COR-L47 (cell line): ENCODE measurements around the gene MBOAT7.

ENCODE experiments used
- DNase-seq: peaks from one replicate; lab custom pipeline; 2025; lab: John Stamatoyannopoulos, UW

The MBOAT7 gene

DNA sequence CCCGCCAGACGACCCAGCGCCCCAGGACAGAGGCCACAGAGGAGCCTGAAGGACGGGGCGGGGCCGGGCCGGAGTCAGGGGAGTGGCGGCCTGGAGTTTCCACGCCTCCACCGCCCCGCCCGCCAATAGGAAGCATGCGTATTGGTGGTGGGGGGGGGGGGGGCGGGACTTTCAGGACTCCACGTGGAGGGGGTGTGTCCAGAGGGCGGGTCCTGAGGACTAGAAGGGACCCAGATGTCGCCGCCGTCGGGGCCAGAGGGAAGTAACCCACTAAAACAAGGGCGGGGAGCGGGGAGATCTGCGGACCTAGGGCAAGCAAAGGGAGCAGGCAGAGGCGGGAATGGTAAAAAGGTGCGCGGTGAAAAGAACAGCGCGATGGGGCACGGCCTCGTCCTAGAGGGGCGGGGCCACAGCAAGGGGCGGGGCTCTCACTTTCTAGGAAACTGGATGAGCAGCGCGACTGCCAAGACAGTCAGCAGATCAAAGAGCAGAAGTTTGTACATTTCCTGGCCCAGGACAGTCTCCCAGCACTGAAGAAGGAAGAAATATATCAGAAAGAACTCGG is 27.1 kb downstream of the MBOAT7 start:
- DNase-seq = no peak

DNA sequence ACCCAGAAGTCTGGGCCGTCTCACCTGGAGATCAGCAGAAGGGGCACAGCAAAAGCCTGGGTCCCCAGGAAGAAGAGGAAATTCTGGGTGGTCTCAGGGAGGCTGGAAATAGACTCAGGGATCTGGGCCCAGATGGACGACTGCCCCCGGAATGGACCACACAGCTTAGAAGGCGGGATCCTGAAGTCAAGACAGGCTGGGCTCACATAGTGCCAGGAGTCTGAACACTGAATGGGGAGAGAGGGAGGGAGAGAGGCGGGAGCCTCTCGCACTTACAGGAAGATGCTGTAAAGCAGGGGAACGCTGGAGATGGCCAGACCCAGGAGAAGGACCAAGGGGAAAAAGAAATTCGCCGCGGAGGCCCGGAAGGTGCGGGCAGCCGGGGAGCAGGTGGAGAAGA is 28.5 kb downstream of the MBOAT7 start:
- DNase-seq = no peak

DNA sequence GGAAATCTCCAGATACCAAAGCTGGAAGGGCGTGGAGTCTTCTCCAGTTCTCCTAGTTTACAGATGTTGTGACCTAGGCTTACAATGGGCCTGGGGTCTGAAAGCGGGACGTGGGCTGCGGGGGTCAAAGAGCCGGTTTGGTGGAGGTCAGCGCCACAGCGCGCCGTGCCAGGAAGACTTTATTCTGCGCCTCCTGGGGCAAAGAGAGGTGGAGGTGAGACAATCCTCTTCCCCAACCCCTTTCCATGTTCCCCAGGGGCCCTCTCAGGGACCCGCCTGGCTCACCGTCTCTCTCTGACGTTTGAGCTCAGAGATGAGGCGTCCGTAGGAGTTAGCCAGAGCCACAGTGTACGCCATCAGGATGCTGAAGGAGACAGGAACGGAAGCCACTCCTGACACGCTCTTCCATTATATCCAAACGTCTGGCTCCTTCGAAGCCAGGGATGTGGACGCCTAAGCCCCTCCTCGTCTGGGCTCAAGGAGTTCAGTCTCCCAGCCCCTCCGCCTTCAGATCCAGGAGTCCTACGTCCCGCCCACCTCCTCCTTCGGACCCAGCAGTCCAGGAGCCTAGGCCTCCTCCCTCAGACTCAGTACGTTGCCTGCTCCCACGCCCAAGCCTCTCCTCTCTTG is 29.1 kb downstream of the MBOAT7 start:
- DNase-seq = peak; percentile 13

DNA sequence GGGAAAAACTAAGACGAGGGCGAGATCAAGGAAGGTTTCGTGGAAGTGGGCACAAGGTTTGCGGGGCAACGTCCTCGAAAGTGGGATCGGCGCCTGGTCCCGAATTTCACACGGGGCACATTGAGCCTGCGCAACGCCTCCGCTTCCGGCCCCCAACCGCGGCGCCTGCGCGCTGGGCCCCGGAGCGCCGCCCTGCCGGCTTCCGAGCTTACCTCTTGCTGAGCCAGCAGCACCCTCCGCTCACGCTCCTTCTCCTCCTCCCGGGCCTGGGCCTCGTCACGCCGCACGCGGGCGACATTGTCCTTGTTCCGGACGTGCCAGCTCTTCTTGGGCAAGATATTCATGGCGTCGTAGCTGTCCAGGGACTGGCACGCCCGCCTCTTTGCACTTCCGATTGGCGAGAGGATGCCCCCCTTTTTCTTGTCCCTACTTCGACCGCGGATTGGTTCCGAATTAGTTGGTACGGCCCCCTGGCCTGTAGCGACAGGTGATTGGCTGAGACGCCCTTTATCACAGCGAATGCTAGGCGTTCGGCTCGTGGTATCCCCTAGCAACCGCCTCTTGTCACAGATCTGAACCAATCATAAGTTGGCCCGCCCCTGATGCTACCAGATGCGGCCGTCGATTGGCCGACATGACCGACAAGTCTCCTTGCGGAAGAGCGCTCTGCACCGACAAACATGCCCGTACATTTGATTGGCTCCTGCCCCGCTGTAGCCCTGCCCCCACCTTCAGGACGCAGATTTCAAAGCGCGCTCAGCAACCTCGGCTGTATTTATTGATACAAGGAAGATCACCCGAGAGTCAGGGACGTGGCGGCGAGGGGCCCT is 29.8 kb downstream of the MBOAT7 start, which contains the start of gene LENG1:
Gene LENG1 (minus strand): TSS at position 370 of the 830 bp plus-strand sequence. CDS start 26 bp downstream, at position 344.
- peak; percentile 100 for DNase-seq

DNA sequence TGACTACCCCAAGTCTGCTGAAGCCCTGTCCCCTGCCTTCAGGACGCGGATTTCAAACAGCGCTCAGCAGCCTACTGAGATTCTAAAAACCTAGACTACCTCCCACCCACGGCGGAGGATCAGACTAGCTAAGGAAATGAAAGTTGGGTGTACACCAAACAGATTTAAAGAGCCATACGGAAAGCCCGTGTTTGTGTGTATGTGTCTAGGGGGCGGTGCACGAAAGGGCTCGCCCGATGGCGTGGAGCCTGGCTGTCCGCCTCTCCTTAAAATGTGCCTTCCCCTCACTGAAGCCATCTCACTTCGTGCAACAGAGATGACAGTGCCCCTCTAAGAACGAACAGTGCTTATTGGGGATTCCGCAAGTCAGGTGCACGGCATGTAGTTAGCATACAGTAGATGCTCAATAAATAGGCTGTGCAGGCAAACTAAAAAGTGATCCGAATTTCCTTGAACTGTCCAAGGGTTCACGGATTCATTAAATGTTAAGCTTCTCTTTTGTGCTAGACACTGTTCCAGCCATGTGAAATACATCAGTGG is 30.5 kb downstream of the MBOAT7 start:
- no peak for DNase-seq

DNA sequence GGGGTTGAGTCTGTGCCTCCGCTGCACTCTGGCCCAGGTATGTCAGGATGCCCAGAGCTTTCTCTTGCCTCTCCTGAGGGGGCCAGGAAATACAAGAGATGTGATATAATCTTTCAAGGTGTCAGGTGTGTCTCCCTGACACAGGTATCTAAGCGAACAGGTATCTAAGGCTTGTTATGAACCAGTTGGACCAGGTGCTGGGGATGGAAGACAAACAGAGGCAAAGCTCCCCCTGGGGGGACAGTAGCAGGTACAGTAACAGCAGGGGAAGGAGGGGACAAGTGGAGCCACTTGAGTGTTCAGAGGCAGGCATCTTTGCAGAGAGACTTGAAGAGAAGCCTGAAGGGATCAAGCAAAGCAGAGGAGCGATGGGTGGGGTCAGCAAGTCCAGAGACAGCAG is 32.4 kb downstream of the MBOAT7 start:
- no peak for DNase-seq

DNA sequence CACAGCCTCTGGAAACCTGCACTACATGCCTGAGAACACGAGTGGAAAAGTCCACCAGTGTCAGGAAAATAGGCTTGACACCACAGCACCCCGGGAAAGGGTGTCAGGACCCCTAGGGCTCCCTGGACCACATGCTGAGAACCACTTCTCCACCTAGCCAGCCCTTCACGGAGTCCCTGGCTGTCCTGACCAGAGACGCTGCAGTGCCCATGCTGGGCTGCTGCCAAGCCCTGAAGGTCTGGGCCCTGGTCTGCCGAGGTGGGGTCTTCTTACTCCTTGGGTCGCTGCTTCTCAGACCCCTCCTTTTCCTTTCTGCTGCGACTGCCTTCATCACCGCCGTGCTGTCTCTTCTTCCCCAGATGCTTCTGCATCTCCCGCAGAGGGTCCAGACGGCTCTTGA is 32.9 kb downstream of the MBOAT7 start:
- no peak for DNase-seq

DNA sequence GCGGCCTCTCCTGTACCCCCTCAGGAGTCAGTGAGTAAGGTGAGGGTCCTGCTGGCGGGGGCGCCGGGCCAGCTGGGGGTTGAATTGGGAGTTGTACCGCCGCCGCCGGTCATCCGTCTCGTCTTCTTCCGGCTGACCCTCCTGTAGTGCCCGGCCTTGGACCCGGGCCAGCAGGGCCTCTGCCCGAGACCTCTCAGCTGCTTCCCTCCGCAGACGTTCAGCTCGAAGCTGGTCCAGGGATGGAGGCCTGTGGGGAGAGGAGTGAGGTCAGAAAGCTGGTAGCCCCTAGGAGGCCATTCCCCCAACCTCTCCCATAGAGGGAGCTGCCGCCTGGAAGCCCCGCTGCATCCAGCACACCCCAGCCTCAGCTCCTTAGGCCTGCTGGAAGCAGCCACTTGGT is 33.7 kb downstream of the MBOAT7 start:
- no peak for DNase-seq

DNA sequence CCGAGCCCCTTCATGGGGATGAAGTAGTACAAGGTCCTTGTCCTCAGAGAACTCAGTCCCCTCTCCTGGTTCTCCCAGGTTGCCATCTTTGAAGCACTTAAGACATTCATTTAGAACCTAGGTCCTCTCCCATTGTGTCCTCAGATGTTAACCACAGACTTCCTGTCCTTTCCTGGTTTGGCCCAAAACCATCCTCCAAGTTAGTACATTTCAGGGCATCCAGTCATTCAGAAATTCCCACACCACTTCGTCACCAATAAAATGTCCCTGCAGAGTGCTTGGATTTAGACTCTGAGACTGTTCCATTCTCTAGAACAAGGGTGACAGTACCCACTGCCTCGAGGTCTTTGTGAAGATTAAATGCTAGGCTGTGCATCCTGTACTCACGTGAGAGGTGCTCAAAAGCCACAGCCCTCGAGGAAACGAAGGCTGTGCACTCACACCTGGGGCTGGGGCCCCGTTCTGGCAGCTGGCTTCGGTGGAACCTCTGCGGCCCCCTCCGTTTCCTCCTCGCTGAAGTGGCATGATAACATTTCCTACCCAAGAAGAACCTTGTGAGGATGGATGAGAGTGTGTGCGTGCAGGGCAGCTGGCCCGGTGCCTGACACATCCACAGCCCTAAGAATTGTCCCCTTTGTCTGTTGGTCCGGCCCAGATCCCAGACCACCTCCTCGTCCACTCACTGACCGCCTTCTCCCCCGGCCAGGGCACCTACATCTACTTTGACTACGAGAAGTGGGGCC is 34.6 kb downstream of the MBOAT7 start:
- DNase-seq = no peak

DNA sequence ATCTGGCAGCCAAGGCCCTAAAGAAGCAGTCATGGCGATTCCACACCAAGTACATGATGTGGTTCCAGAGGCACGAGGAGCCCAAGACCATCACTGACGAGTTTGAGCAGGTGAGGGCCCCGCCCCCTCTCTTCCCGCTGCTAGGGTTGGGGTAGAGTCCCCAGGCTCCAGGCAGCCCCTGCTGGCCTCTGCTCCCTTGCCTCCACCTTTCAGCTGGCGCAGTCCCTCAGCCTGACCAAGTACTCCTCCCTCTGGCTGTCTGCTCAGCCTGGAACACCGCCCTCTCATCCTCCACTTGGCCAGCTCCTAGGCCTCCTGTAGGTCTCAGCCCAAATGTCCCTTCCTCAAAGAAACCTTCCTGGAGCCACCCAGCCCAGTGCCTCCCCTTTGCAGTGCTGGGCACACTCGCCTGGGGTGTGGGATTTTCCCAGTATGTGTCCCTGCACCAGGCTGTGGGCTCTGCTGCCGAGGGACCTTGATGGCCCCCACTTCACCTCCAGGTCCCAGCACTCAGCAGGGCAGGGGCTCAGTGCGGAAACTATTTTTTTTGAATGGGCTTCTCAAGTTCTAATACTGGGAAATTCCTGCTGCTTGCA is 35.6 kb downstream of the MBOAT7 start:
- DNase-seq = no peak

DNA sequence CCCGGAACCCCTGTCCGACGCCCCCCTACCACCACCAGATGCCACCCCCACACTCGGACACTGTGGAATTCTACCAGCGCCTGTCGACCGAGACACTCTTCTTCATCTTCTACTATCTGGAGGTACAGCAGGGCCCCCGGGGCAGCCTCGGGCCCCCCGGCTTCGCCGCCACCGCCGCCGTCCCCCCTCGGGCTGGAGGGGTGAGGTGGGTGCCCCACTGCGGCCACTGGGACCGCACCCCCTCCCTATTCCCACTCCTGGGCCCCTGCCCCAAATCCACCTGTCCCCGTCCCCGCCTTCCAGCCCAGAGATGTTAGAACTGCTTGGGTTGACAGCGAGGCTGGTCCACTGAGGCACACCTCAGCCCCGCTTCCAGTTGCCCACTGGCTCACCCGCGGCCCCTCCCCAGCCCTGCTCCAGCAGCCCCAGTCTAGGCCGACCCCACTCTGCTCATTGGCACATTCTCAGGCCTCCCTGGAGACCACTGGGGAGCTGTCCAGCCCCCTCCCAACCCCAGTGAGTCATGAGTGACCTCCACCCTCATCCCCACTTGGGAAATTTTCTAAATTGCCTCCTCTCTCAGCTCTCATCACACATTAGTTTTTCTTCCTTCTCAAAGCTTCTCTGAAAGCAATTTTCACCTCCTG is 36.4 kb downstream of the MBOAT7 start:
- no peak for DNase-seq

DNA sequence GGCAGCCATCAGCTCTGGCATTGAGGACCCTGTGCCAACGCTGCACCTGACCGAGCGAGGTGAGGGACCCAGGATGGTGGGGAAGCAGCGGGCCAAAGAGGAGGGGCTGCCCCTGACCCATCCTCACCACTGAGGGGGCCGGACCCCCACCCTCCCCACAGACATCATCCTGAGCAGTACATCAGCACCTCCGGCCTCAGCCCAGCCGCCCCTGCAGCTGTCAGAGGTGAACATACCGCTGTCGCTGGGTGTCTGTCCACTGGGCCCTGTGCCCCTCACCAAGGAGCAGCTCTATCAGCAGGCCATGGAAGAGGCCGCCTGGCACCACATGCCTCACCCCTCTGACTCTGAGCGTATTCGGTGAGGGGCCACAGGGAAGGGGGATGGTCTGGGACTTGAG is 37.1 kb downstream of the MBOAT7 start:
- DNase-seq = no peak

DNA sequence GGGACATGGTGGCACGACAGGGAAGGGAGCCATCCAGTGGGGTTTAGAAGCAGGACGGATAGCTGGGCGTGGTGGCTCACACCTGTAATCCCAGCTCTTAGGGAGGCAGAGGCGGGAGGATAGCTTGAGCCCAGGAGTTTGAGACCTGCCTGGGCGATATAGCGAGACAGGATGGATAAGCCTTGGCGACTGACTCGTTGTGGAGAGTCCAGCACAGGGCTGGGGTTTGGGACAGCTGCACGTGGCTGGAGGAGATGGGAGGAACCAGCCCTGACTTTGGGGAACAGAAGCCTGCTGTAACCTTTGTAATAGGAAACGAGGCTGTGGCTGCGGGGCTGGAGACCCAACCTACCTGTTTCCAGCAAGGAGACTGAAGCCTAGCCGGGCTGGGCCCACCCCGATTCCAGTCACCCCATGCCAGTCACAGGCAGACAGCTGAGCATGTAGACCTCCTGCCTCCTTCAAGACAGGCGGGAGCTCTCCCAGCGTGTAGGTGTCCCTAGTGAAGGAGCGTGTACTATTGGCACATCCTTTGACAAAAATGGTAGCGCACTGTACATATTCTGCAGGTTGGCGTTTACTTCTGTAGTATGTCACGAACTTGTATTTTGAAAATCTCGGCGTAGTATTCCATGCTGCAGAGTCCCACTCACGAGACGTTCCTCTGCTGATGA is 37.9 kb downstream of the MBOAT7 start:
- DNase-seq = no peak

DNA sequence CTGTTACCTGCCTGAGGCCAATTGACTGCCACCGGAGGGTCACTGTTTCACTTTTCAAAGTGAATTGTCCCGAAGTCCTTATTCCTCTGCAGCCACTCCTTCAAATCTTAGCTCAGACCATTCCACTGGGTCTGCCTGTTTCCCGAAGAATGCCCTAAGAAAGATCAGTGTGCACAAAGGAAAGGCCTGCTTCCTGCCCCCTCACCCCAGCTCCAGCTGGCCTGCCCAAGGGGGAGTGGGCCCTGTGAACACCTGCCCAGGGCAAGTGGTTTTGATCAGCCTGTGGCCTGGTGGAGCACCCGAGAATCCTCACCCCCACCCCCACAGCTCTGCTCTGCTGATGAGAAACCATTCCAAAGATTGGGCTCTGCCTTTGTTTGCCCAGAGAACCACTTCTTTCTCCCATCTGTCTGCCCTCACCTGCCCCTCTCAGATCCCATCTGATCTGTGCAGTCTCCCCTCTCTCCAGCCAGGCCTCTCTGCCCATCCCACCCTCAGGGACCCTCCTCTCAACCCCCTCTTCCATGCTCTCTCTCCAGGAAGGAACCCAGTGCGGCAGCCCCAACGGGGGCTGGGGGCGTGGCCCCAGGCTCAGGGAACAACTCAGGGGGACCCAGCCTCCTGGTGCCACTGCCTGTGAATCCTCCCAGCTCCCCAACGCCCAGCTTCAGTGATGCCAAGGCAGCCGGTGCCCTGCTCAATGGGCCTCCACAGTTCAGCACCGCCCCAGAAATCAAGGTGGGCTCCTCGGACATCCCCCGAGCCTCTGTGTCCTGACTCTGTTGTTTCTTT is 40.2 kb downstream of the MBOAT7 start:
- DNase-seq = no peak

DNA sequence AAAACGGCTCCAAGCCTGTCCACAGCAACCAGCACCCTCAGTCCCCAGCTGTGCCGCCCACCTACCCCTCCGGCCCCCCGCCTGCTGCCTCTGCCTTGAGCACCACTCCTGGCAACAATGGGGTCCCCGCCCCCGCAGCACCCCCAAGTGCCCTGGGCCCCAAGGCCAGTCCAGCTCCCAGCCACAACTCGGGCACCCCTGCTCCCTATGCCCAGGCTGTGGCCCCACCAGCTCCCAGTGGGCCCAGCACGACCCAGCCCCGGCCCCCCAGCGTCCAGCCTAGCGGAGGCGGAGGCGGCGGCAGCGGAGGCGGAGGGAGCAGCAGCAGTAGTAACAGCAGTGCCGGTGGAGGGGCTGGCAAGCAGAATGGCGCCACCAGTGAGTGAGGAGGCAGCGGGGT is 41.2 kb downstream of the MBOAT7 start:
- no peak for DNase-seq

DNA sequence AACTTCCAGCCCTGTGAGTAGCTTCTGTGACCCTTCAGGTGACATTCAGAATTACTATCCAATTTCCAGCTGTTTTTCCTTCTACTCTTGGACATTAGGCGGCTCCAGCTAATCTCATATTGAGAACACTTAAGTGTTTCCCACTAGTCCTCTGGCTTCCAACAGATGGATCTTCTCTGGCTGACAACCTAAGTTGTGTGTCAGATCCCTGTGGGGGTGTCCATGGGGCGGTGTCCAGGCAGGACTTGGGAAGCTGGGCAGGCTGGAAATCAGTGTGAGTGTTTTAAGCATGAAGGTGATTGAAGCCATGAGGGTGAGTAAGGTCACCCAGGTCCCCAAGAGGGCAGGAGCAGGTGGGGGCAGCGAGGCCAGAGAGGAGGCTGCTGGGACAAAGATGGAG is 41.7 kb downstream of the MBOAT7 start:
- no peak for DNase-seq

DNA sequence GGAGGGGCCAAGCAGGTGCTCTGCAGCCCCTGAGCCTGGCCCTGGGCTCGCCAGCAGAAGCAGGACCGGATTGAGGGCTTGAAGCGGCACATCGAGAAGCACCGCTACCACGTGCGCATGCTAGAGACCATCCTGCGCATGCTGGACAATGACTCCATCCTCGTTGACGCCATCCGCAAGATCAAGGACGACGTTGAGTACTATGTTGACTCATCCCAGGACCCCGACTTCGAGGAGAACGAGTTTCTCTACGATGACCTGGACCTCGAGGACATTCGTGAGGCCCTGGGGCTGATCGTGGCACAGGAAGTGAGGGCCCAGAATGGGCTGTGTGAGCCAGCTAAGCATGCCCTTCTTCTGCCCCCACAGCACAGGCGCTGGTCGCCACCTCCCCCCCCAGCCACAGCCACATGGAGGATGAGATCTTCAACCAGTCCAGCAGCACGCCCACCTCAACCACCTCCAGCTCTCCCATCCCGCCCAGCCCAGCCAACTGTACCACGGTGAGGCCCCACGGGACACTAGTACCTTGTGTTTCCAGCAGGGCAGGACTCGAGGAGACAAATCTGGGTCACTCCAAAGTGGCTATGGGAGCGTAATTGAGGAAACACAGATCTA is 43.7 kb downstream of the MBOAT7 start:
- no peak for DNase-seq

DNA sequence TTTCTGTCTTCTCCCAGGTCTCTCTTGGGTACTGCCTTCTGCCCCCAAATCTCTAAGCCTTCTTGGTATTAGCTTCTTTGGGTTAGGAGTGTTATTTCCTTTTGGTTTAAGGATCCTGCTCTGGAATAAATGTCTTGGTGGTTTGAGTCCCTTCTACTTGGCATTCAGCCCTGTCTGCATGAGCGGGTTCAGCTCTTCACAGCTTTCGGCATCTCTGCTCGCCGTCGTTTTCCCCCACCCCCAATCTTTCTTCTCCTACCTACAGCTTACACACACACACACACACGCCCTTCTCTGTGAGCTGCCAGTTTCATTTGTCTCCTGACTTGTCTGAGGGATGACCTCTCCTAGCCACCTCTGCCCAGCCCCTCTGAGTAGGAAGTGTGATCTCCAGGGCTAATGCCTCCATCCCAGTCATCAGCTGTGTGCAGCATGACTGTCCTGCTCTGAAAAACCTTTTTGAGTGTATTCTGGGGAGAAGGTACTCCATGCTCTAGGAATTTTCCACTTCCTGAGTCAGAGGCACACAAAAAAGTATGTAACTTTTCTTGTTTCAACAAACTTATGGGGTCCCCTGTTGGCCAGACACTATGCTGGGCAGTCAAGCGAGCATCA is 47.1 kb downstream of the MBOAT7 start:
- DNase-seq = no peak

DNA sequence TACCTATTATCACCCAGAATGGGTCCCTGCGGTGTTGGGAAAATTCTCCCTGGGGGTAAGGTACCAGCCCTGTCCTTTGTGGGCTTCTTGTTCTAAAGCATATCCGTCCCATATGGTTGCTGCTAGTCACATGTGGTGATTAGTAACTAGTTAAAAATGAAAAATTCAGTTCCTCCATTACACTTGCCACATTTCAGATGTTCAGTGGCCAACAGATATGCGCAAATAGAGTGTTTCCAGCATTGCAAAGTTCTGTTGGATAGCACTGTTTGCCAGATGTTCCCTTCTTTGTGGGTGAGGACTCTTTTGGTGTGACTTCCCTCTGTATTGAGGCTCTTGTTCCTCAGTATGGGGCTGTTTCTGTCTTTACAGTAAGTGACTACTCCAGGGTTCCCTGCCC is 48.0 kb downstream of the MBOAT7 start:
- DNase-seq = no peak
